Peyer's patch (tissue), 4 donors: ENCODE results near the gene MAGEB4.

Source experiments
- POLR2A ChIP-seq, 2 donors: fragments of 450-650 bp; IDR thresholded peaks; one replicate each; pipeline ENCODE4 v1.5.1; 2017; ENCODE audit warnings: antibody characterized with exemption in 2 of 2, mild to moderate bottlenecking in 2 of 2, moderate library complexity in 2 of 2
- TF ChIP-seq, protein P1 (sequence below), 6 experiments: fragments of 450-650 bp in 4 of 6; fragments of 200-600 bp in 2 of 6; sonication (generic) in 1 of 6; IDR thresholded peaks; one replicate each; pipeline ENCODE4 v1.5.1; 2017 to 2019; ENCODE audit warnings: antibody characterized with exemption in 6 of 6, mild to moderate bottlenecking in 3 of 6, moderate library complexity in 1 of 6

DNA sequence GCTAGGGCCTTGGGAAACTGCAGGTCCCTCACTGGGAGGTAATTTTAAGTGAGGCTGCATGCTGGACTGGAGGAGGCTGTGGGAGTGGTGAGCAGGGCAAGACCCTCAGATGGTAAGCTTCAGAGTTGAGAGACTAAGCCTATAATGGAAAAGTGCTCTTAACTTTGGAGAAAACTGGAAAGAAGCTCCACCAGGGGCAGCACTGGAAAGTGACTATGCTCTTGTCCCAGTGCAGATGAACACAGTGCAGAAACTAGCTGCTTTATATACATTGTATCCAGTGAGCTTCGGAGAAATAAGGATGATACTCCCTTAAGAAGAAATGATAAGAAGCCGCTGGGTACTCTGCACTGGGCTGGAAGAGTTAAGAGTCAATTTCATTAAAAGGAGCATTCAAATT is 29.6 kb upstream of the MAGEB4 start:
- TF ChIP-seq, protein P1, sequence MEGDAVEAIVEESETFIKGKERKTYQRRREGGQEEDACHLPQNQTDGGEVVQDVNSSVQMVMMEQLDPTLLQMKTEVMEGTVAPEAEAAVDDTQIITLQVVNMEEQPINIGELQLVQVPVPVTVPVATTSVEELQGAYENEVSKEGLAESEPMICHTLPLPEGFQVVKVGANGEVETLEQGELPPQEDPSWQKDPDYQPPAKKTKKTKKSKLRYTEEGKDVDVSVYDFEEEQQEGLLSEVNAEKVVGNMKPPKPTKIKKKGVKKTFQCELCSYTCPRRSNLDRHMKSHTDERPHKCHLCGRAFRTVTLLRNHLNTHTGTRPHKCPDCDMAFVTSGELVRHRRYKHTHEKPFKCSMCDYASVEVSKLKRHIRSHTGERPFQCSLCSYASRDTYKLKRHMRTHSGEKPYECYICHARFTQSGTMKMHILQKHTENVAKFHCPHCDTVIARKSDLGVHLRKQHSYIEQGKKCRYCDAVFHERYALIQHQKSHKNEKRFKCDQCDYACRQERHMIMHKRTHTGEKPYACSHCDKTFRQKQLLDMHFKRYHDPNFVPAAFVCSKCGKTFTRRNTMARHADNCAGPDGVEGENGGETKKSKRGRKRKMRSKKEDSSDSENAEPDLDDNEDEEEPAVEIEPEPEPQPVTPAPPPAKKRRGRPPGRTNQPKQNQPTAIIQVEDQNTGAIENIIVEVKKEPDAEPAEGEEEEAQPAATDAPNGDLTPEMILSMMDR (IDR thresholded peaks at IDR 0.05), result no peak
- TF ChIP-seq POLR2A (IDR thresholded peaks at IDR 0.05), result no peak
